ENCODE data around the gene BTNL3. TPM values are rescaled to one million over a fixed set of nuclear protein-coding genes. Genes with fewer than 3 reads are reported as not detected.
"Not testable (repeated sequence)": the region's sequence is repeated elsewhere in the genome, so short reads cannot be mapped to it uniquely, and the experiment has no call there.

BTNL3 gene
- polyA plus RNA-seq, 1 donor = 158 TPM

- no CpG with 5 or more reads among the region's 3 CpGs for WGBS (ENCODE audit: insufficient coverage, low lambda C conversion rate)
- not testable (repeated sequence) for DNase-seq; H3K27ac ChIP-seq (ENCODE audit: low read length); H3K4me1 ChIP-seq (ENCODE audit: control insufficient read depth, insufficient read depth, low read length); H3K9me3 ChIP-seq (ENCODE audit: control insufficient read depth, low read depth, low read length); H3K4me3 ChIP-seq (ENCODE audit: low read length); H3K36me3 ChIP-seq (ENCODE audit: control insufficient read depth, insufficient read depth, low read length); H3K27me3 ChIP-seq (ENCODE audit: control insufficient read depth, insufficient read depth, low read length)
Measured at GRCh38 chr5:181017448-181017847, 28.8 kb downstream of the BTNL3 start.

DNA sequence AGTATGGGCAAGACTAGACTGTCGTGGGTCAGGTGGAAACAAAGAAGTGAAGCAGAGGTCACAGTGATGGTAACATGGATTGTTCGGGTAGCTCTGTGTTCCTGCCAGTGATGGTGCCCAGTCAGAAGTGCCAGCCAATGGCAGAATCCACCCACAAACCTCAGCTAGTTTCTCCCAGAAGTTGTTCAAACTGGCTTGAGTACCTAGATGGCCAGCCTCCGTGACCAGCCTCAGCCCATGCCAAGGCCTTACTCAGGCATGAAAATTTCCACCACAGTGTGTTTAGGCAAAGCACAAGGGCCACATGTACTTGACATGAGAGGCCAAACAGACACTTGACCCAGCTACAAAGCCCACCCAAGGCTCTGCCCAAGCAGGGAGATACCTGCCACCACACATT, 32.0 kb downstream of the BTNL3 start:
- no peak overlapping the region for H3K4me3 ChIP-seq (ENCODE audit: low read length)
- no peak overlapping the region for H3K27ac ChIP-seq (ENCODE audit: low read length)
- WGBS (ENCODE audit: insufficient coverage, low lambda C conversion rate) = no CpG with 5 or more reads among the region's 3 CpGs
- DNase-seq = no peak
- H3K9me3 ChIP-seq (ENCODE audit: control insufficient read depth, low read depth, low read length) = peaks cover 7% of the 10 kb centered on the region
- no peaks in the 10 kb centered on the region for H3K36me3 ChIP-seq (ENCODE audit: control insufficient read depth, insufficient read depth, low read length)
- H3K4me1 ChIP-seq (ENCODE audit: control insufficient read depth, insufficient read depth, low read length) = no peaks in the 10 kb centered on the region
- no peaks in the 10 kb centered on the region for H3K27me3 ChIP-seq (ENCODE audit: control insufficient read depth, insufficient read depth, low read length)

DNA sequence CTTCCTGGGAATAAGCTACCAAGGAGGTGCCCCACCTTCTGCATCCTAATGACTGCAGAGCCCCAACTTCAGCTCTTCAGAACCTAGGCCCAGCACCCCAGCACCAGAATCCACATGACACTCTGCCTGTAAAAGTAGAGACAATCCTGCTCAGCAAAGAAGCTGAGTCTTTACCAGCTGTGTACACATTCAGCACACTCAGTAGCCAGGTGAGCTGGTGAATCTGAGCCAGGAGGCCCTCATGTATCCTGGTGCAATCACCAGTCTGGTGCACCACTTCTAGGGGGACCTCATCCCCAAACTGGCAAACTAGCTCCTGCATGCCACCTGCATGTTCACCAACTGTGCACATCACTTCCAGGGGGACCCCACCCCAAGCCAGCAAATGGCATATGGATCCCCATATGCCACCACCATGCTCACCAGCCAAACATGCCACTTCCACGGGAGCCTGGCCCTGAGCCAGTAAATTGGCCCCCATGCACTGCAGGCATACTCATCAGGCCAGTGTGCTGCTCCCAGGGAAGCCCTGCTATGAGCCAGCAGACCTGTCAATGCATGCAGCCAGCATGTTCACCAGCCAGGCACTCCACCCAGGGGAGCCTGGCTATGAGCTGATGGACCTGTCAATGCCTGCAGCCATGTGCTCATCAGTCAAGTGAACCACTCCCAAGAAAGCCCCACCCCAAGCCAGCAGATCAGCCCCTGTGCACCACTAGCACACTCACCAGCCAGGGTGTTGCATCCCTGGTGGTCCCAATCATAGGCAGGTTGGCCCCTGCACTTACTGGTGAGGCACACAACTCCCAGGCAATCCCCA, 35.8 kb downstream of the BTNL3 start:
- no peaks in the 10 kb centered on the region for H3K36me3 ChIP-seq (ENCODE audit: control insufficient read depth, insufficient read depth, low read length)
- H3K4me1 ChIP-seq (ENCODE audit: control insufficient read depth, insufficient read depth, low read length) = no peaks in the 10 kb centered on the region
- H3K4me3 ChIP-seq (ENCODE audit: low read length) = no peak overlapping the region
- WGBS (ENCODE audit: insufficient coverage, low lambda C conversion rate) = no CpG with 5 or more reads among the region's 1 CpG
- DNase-seq = no peak
- H3K9me3 ChIP-seq (ENCODE audit: control insufficient read depth, low read depth, low read length) = peaks cover 7% of the 10 kb centered on the region
- H3K27me3 ChIP-seq (ENCODE audit: control insufficient read depth, insufficient read depth, low read length) = no peaks in the 10 kb centered on the region
- H3K27ac ChIP-seq (ENCODE audit: low read length) = no peak overlapping the region

DNA sequence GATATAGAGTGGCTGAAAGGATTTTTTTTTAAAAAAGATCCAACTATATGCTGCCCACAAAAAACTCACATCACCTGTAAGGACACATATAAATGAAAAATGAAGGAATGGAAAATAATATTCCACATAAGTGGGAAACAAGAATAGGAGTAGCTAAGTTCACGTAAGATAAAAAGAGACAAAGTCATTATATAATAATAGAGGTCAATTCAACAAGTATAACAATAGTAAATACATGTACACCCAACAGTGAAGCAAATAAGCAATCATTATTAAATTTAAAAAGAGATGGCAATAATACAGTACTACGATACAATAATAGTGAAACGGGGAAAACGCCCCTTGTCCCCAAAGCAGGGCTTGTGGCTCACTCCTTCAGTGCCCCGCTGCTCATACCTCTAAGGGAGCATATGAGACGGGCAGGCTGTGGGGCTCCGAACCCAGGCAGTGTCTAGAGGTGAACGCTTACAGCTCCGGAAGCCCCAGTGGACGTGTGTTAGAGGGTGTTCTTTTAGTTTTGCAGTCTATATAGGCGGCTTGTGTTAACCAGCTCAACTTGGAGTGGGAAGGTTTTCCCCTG, 38.9 kb downstream of the BTNL3 start:
- peaks cover 8% of the 10 kb centered on the region for H3K9me3 ChIP-seq (ENCODE audit: control insufficient read depth, low read depth, low read length)
- DNase-seq = no peak
- H3K27me3 ChIP-seq (ENCODE audit: control insufficient read depth, insufficient read depth, low read length) = no peaks in the 10 kb centered on the region
- WGBS (ENCODE audit: insufficient coverage, low lambda C conversion rate) = 83% methylated on average over 1 of the region's 11 CpGs
- no peak overlapping the region for H3K4me3 ChIP-seq (ENCODE audit: low read length)
- H3K27ac ChIP-seq (ENCODE audit: low read length) = no peak overlapping the region
- H3K4me1 ChIP-seq (ENCODE audit: control insufficient read depth, insufficient read depth, low read length) = no peaks in the 10 kb centered on the region
- no peaks in the 10 kb centered on the region for H3K36me3 ChIP-seq (ENCODE audit: control insufficient read depth, insufficient read depth, low read length)

- DNase-seq = no peak
- H3K4me3 ChIP-seq (ENCODE audit: low read length) = no peak overlapping the region
- no peaks in the 10 kb centered on the region for H3K27me3 ChIP-seq (ENCODE audit: control insufficient read depth, insufficient read depth, low read length)
- H3K9me3 ChIP-seq (ENCODE audit: control insufficient read depth, low read depth, low read length) = peaks cover 8% of the 10 kb centered on the region
- no peaks in the 10 kb centered on the region for H3K36me3 ChIP-seq (ENCODE audit: control insufficient read depth, insufficient read depth, low read length)
- WGBS (ENCODE audit: insufficient coverage, low lambda C conversion rate) = no CpG with 5 or more reads among the region's 26 CpGs
- no peak overlapping the region for H3K27ac ChIP-seq (ENCODE audit: low read length)
- no peaks in the 10 kb centered on the region for H3K4me1 ChIP-seq (ENCODE audit: control insufficient read depth, insufficient read depth, low read length)
Measured at GRCh38 chr5:181028032-181028819, 39.6 kb downstream of the BTNL3 start.

DNA sequence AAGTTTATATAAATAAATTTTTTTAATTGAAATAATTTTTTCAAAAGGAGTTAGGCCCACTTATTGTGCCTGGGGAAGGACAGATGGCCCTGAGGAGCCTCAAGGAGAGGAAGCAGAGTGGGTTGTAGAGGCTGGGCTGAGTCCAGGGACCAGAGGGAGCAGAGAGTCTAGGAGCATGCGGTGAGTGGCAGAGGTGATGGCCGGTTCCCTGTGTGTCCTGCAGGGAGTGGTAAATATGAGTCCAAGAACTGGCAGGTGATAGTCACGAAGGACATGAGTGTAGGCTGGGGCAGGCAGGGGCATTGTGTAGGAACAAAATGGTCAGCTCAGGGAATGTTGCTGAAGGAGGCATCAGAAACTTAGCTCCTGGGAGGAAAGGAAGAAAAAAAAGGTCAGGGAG, 43.1 kb downstream of the BTNL3 start:
- Histone ChIP-seq H3K4me1 (ENCODE audit: control insufficient read depth, insufficient read depth, low read length) (no peaks in the 10 kb centered on the region), H3K27me3 (ENCODE audit: control insufficient read depth, insufficient read depth, low read length) (no peaks in the 10 kb centered on the region), H3K27ac (ENCODE audit: low read length) (no peak overlapping the region), H3K36me3 (ENCODE audit: control insufficient read depth, insufficient read depth, low read length) (no peaks in the 10 kb centered on the region), H3K9me3 (ENCODE audit: control insufficient read depth, low read depth, low read length) (peaks cover 4% of the 10 kb centered on the region), H3K4me3 (ENCODE audit: low read length) (no peak overlapping the region)
- DNase-seq = no peak
- 86% methylated on average over 1 of the region's 3 CpGs for WGBS (ENCODE audit: insufficient coverage, low lambda C conversion rate)

GRCh38 chr5:181035991-181036815, 47.6 kb downstream of the BTNL3 start:
- H3K36me3 ChIP-seq (ENCODE audit: control insufficient read depth, insufficient read depth, low read length) = no peaks in the 10 kb centered on the region
- H3K4me1 ChIP-seq (ENCODE audit: control insufficient read depth, insufficient read depth, low read length) = no peaks in the 10 kb centered on the region
- DNase-seq = no peak
- no CpG with 5 or more reads among the region's 20 CpGs for WGBS (ENCODE audit: insufficient coverage, low lambda C conversion rate)
- H3K9me3 ChIP-seq (ENCODE audit: control insufficient read depth, low read depth, low read length) = peaks cover 4% of the 10 kb centered on the region
- no peak overlapping the region for H3K27ac ChIP-seq (ENCODE audit: low read length)
- H3K4me3 ChIP-seq (ENCODE audit: low read length) = no peak overlapping the region
- H3K27me3 ChIP-seq (ENCODE audit: control insufficient read depth, insufficient read depth, low read length) = no peaks in the 10 kb centered on the region

DNA sequence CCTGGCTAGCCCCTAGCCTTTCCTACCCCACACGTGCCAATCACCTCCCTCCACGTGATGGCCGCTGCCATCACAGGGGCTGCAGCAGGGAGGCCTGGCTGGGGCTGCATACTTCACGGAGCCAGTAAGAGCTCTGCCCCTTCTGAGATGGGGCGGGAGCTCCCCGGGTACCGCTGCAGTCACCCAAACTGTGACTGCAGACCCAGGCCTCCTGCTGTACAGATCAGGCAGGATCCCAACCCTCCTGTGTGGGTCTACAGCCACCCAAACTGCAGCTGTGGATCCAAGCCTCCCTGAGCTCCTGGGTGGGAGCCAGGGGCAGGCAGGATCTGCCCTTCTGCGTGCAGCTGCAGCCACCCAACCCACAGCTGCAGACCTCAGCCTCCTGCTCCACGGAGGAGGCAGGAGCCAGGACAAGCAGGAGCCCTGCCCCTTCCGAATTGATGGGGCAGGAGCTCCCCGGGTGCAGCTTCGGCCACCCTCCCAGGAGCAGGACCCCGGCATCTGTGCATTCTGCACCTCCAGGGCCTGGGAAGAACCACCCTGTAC, 48.2 kb downstream of the BTNL3 start:
- H3K27me3 ChIP-seq (ENCODE audit: control insufficient read depth, insufficient read depth, low read length) = peaks cover 2% of the 10 kb centered on the region
- no peak overlapping the region for H3K27ac ChIP-seq (ENCODE audit: low read length)
- H3K4me3 ChIP-seq (ENCODE audit: low read length) = no peak overlapping the region
- no peaks in the 10 kb centered on the region for H3K4me1 ChIP-seq (ENCODE audit: control insufficient read depth, insufficient read depth, low read length)
- H3K36me3 ChIP-seq (ENCODE audit: control insufficient read depth, insufficient read depth, low read length) = no peaks in the 10 kb centered on the region
- DNase-seq = no peak
- no CpG with 5 or more reads among the region's 13 CpGs for WGBS (ENCODE audit: insufficient coverage, low lambda C conversion rate)
- peaks cover 4% of the 10 kb centered on the region for H3K9me3 ChIP-seq (ENCODE audit: control insufficient read depth, low read depth, low read length)

GRCh38 chr5:181037365-181037861, 48.8 kb downstream of the BTNL3 start:
- Histone ChIP-seq H3K27ac (ENCODE audit: low read length) (no peak overlapping the region), H3K27me3 (ENCODE audit: control insufficient read depth, insufficient read depth, low read length) (peaks cover 7% of the 10 kb centered on the region), H3K9me3 (ENCODE audit: control insufficient read depth, low read depth, low read length) (peaks cover under 1% of the 10 kb centered on the region), H3K4me1 (ENCODE audit: control insufficient read depth, insufficient read depth, low read length) (no peaks in the 10 kb centered on the region), H3K36me3 (ENCODE audit: control insufficient read depth, insufficient read depth, low read length) (no peaks in the 10 kb centered on the region), H3K4me3 (ENCODE audit: low read length) (no peak overlapping the region)
- WGBS (ENCODE audit: insufficient coverage, low lambda C conversion rate) = no CpG with 5 or more reads among the region's 4 CpGs
- DNase-seq = no peak

Data from large intestine (tissue), 3 donors.